Measurements from ENCODE around the gene BPIFA3. TPM values are rescaled to one million over a fixed set of nuclear protein-coding genes. Genes with fewer than 3 reads are reported as not detected.

The BPIFA3 gene
- total RNA-seq, 4 donors from 2014 or later: not detected

GRCh38 chr20:33272155-33272873 lies 55.2 kb downstream of the BPIFA3 start:
- in situ Hi-C loops (cut with MboI; ENCODE audit: low sequenced_read_pairs in 4 of 4): no loop called here
- no peak overlapping the region for H3K27ac ChIP-seq
- intact Hi-C loops (cut with DNase I; ENCODE audit: low total_unique reads): no loop called here
- H3K4me3 ChIP-seq: no peak overlapping the region
- no peaks in the 10 kb centered on the region for H3K4me1 ChIP-seq
- H3K36me3 ChIP-seq: no peaks in the 10 kb centered on the region
- H3K27me3 ChIP-seq: peaks cover 0 to 6% (median 0%) of the 10 kb centered on the region in 3 donors
- no peaks in the 10 kb centered on the region for H3K9me3 ChIP-seq
- DNase-seq: no peak
- no peak for ATAC-seq
- no peak for TF ChIP-seq CTCF (IDR thresholded peaks at IDR 0.05 in 4 of 5, conservative IDR thresholded peaks at IDR 0.05 in 1 of 5)
- no peak for TF ChIP-seq POLR2A (IDR thresholded peaks at IDR 0.05)

GRCh38 chr20:33273117-33273851 lies 56.1 kb downstream of the BPIFA3 start:
- Histone ChIP-seq H3K36me3 (no peaks in the 10 kb centered on the region), H3K27ac (no peak overlapping the region), H3K4me3 (no peak overlapping the region), H3K4me1 (no peaks in the 10 kb centered on the region), H3K27me3 (no peaks in the 10 kb centered on the region), H3K9me3 (no peaks in the 10 kb centered on the region)
- in situ Hi-C loops (cut with MboI; ENCODE audit: low sequenced_read_pairs in 4 of 4): no loop called here
- ATAC-seq: no peak
- intact Hi-C loops (cut with DNase I; ENCODE audit: low total_unique reads): no loop called here
- no peak for DNase-seq
- TF ChIP-seq POLR2A (IDR thresholded peaks at IDR 0.05) (no peak), CTCF (IDR thresholded peaks at IDR 0.05 in 4 of 5, conservative IDR thresholded peaks at IDR 0.05 in 1 of 5) (no peak)

GRCh38 chr20:33275215-33275614 lies 58.1 kb downstream of the BPIFA3 start:
- DNase-seq (no peak), ATAC-seq (no peak)
- H3K4me3 ChIP-seq: no peak overlapping the region
- H3K36me3 ChIP-seq: no peaks in the 10 kb centered on the region
- H3K27me3 ChIP-seq: peaks cover 0 to 3% (median 0%) of the 10 kb centered on the region in 3 donors
- no peaks in the 10 kb centered on the region for H3K9me3 ChIP-seq
- in situ Hi-C loops (cut with MboI; ENCODE audit: low sequenced_read_pairs in 4 of 4): loop anchor here in 2 of 4 donors (25.0 kb wide), 2 partner anchors 363 to 488 kb away; no protein-coding TSS in a partner anchor
- intact Hi-C loops (cut with DNase I; ENCODE audit: low total_unique reads): no loop called here
- no peak for TF ChIP-seq CTCF (IDR thresholded peaks at IDR 0.05 in 4 of 5, conservative IDR thresholded peaks at IDR 0.05 in 1 of 5)
- TF ChIP-seq POLR2A (IDR thresholded peaks at IDR 0.05): no peak
- H3K27ac ChIP-seq: no peak overlapping the region
- no peaks in the 10 kb centered on the region for H3K4me1 ChIP-seq

- ATAC-seq: no peak
These were observed 58.7 kb downstream of the BPIFA3 start for GRCh38 chr20:33275871-33276270.

More at GRCh38 chr20:33275871-33276270, 58.7 kb downstream of the BPIFA3 start:
- H3K4me1 ChIP-seq: no peaks in the 10 kb centered on the region
- peaks cover 0 to 3% (median 0%) of the 10 kb centered on the region in 3 donors for H3K27me3 ChIP-seq
- in situ Hi-C loops (cut with MboI; ENCODE audit: low sequenced_read_pairs in 4 of 4): loop anchor here in 2 of 4 donors (25.0 kb wide), 2 partner anchors 364 to 489 kb away; no protein-coding TSS in a partner anchor
- H3K27ac ChIP-seq: no peak overlapping the region
- intact Hi-C loops (cut with DNase I; ENCODE audit: low total_unique reads): no loop called here
- no peak for DNase-seq
- H3K4me3 ChIP-seq: no peak overlapping the region
- H3K9me3 ChIP-seq: no peaks in the 10 kb centered on the region
- TF ChIP-seq CTCF (IDR thresholded peaks at IDR 0.05 in 4 of 5, conservative IDR thresholded peaks at IDR 0.05 in 1 of 5): no peak
- no peak for TF ChIP-seq POLR2A (IDR thresholded peaks at IDR 0.05)
- no peaks in the 10 kb centered on the region for H3K36me3 ChIP-seq
